GM12878 (cell line): ENCODE results near the gene ZNF177. TPM values are rescaled to one million over a fixed set of nuclear protein-coding genes. Genes with fewer than 3 reads are reported as not detected.

Source experiments
- ATAC-seq: fragments of 200-7000 bp; cut with Tn5 transposase; 3 replicates; pipeline ENCODE4 v1.9.1; 2020; ENCODE audit warnings: mild to moderate bottlenecking, moderate library complexity
- BruUV-seq: library from RNA; stranded (reverse); fragments of 400-500 nt; replicated peaks from 2 replicates; lab custom pipeline; 2021; lab: Mats Ljungman, UMichigan
- CTCF ChIA-PET: fragments of 300-600 bp; sonication (Branson Sonifier 250); formaldehyde crosslinking; extraction: SDS; loops from one replicate; lab custom pipeline; 2021; ENCODE audit warnings: inconsistent platforms; lab: Yijun Ruan, JAX
- POLR2A ChIA-PET: fragments of 350-600 bp; formaldehyde crosslinking; extraction: SDS; loops from one replicate; lab custom pipeline; 2021; ENCODE audit warnings: inconsistent platforms; lab: Charles Lee
- RAD21 ChIA-PET: fragments of 300-600 bp; sonication (Branson Sonifier 250); formaldehyde crosslinking; loops from one replicate; lab custom pipeline; 2023; ENCODE audit warnings: antibody characterized with exemption; ENCODE audit not compliant: unreplicated experiment; lab: Charles Lee
- SMC1A ChIA-PET: fragments of 300-600 bp; sonication (Branson Sonifier 250); formaldehyde crosslinking; loops from one replicate; lab custom pipeline; 2023; ENCODE audit not compliant: unreplicated experiment, uncharacterized antibody; lab: Charles Lee
- DNase-seq: peaks from one replicate; pipeline ENCODE4 v3.0.0-alpha.2; 2011; ENCODE audit warnings: low read depth, low spot score
- FAIRE-seq: peaks from 3 replicates; lab custom pipeline; 2011; peaks lifted over from hg19 to GRCh38; lab: Jason Lieb, UNC
- H2AFZ ChIP-seq: 2 replicates; pipeline ENCODE4 v1.6.0; 2011; ENCODE audit warnings: low read depth, low read length, control low read depth; ENCODE audit not compliant: control insufficient read depth
- H3K27ac ChIP-seq: 2 replicates; pipeline ENCODE4 v1.5.1; 2011; ENCODE audit warnings: control low read depth; ENCODE audit not compliant: control insufficient read depth, insufficient read depth
- H3K27me3 ChIP-seq, 2 experiments: replicated peaks in 1 of 2; 2 replicates each; pipeline versions ENCODE4 v1.6.0 to v1.6.1; 2011; ENCODE audit warnings: low read length in 1 of 2; ENCODE audit not compliant: control insufficient read depth in 2 of 2, insufficient read depth in 2 of 2
- H3K36me3 ChIP-seq, 2 experiments: 2 replicates each; pipeline ENCODE4 v1.5.1; 2011; ENCODE audit warnings: low read length in 1 of 2; ENCODE audit not compliant: control insufficient read depth in 2 of 2, insufficient read depth in 2 of 2
- H3K4me1 ChIP-seq: 2 replicates; pipeline ENCODE4 v1.6.1; 2011; ENCODE audit warnings: mild to moderate bottlenecking, low read length, moderate library complexity, mixed read lengths; ENCODE audit not compliant: control insufficient read depth, insufficient read depth
- H3K4me2 ChIP-seq: 2 replicates; pipeline ENCODE4 v1.6.0; 2011; ENCODE audit warnings: control low read depth; ENCODE audit not compliant: control insufficient read depth, insufficient read depth
- H3K4me3 ChIP-seq: fragments of 200-600 bp; sonication (generic); 2 replicates; pipeline ENCODE4 v1.5.1; 2016
- H3K79me2 ChIP-seq: 2 replicates; pipeline ENCODE4 v1.6.0; 2011; ENCODE audit warnings: low read length; ENCODE audit not compliant: control insufficient read depth, insufficient read depth
- H3K9ac ChIP-seq: 2 replicates; pipeline ENCODE4 v1.8.0; 2011; ENCODE audit warnings: low read length, control low read depth, mixed read lengths; ENCODE audit not compliant: control insufficient read depth, insufficient read depth
- H3K9me3 ChIP-seq: replicated peaks from 3 replicates; pipeline ENCODE4 v1.5.1; 2011; ENCODE audit warnings: mild to moderate bottlenecking, low read length; ENCODE audit not compliant: control insufficient read depth, insufficient read depth
- H4K20me1 ChIP-seq: 2 replicates; pipeline ENCODE4 v1.6.0; 2011; ENCODE audit not compliant: control insufficient read depth, insufficient read depth
- ASH2L ChIP-seq: fragments of 300-600, 200-600 bp; sonication (generic); IDR thresholded peaks from 2 replicates; pipeline ENCODE4 v1.6.1; 2017; ENCODE audit warnings: low read depth, mild to moderate bottlenecking, borderline replicate concordance
- CBX5 ChIP-seq: sonication (generic); IDR thresholded peaks from 2 replicates; pipeline ENCODE4 v1.6.1; 2016; ENCODE audit warnings: low read depth, moderate library complexity, mild to moderate bottlenecking, inconsistent platforms
- CREB1 ChIP-seq: IDR thresholded peaks from 2 replicates; pipeline ENCODE4 v1.6.1; 2012; ENCODE audit warnings: low read depth, mild to moderate bottlenecking, inconsistent platforms
- CUX1 ChIP-seq: IDR thresholded peaks from 2 replicates; pipeline ENCODE4 v1.6.1; 2012; ENCODE audit warnings: improper control_type of control experiment, low read depth, low read length; ENCODE audit not compliant: insufficient replicate concordance
- DPF2 ChIP-seq: fragments of 450-650 bp; IDR thresholded peaks from 2 replicates; pipeline ENCODE4 v1.6.1; 2017; ENCODE audit warnings: mild to moderate bottlenecking
- EED ChIP-seq: sonication (generic); IDR thresholded peaks from 2 replicates; pipeline ENCODE4 v1.6.1; 2016; ENCODE audit warnings: antibody characterized with exemption, low read depth
- EGR1 ChIP-seq, 2 experiments: IDR thresholded peaks; 1 replicate in 1 of 2; 2 replicates in 1 of 2; pipeline ENCODE4 v1.6.1; 2011 to 2012; ENCODE audit warnings: low read depth in 2 of 2, low read length in 2 of 2, borderline replicate concordance in 1 of 2, mild to moderate bottlenecking in 1 of 2, moderate library complexity in 1 of 2
- JUND ChIP-seq: IDR thresholded peaks from 2 replicates; pipeline ENCODE4 v1.6.1; 2012; ENCODE audit warnings: low read depth, mild to moderate bottlenecking, low read length, improper control_type of control experiment, moderate library complexity
- KLF5 ChIP-seq: fragments of 450-650 bp; IDR thresholded peaks from 2 replicates; pipeline ENCODE4 v1.6.1; 2014; ENCODE audit warnings: mild to moderate bottlenecking; ENCODE audit not compliant: partially characterized antibody
- PML ChIP-seq: IDR thresholded peaks from 2 replicates; pipeline ENCODE4 v1.6.1; 2012; ENCODE audit warnings: low read length, inconsistent platforms
- RAD21 ChIP-seq: IDR thresholded peaks from 2 replicates; pipeline ENCODE4 v1.6.1; 2011; ENCODE audit warnings: mild to moderate bottlenecking, low read depth, low read length, moderate library complexity; ENCODE audit not compliant: insufficient read depth
- STAT1 ChIP-seq: fragments of 450-650 bp; conservative IDR thresholded peaks from 2 replicates; pipeline ENCODE4 v1.6.1; 2014; ENCODE audit warnings: antibody characterized with exemption, mild to moderate bottlenecking
- ZNF274 ChIP-seq: IDR thresholded peaks from one replicate; pipeline ENCODE4 v1.8.0; 2011; ENCODE audit not compliant: insufficient read length, insufficient read depth
- ZSCAN29 ChIP-seq: fragments of 450-650 bp; IDR thresholded peaks from 2 replicates; pipeline ENCODE4 v1.6.1; 2017; ENCODE audit warnings: mild to moderate bottlenecking, moderate library complexity
- WGBS: methylation state at CpG from one replicate; pipeline ENCODE4 v1.1.6; 2016; ENCODE audit warnings: low lambda C conversion rate; ENCODE audit not compliant: insufficient replicate concordance, insufficient coverage; ENCODE audit errors: missing lambda C conversion rate; 5-methylcytosine and 5-hydroxymethylcytosine counted together
- in situ Hi-C: fragments of 300-500 bp; cut with MboI; formaldehyde crosslinking; loops from 9 replicates; pipeline ENCODE4 v1.14.3; 2018; ENCODE audit warnings: mixed read lengths
- intact Hi-C: fragments of 100-400 bp; cut with micrococcal nuclease; formaldehyde crosslinking; loops from one replicate; pipeline ENCODE4 v1.14.2; 2022; ENCODE audit not compliant: unreplicated experiment
- polyA plus RNA-seq, 11 experiments: library from polyadenylated mRNA; depleted of rRNA in 4 of 11; unstranded in 6 of 11; stranded (reverse) in 5 of 11; fragments of >200 nt; fragmentation: Nextera tagmentation in 4 of 11; fragmentation: Illumina TruSeq in 1 of 11; extraction: Ambion mirVana in 4 of 11; extraction: Trizol in 1 of 11; gene quantifications; 1 replicate in 1 of 11; 2 replicates in 10 of 11; pipeline versions ENCODE4 v1.2.1 to v1.2.3, GENCODE V29; 2011 to 2016; ENCODE audit warnings: inconsistent platforms in 2 of 11, missing spikeins in 2 of 11, low read depth in 1 of 11
- total RNA-seq, 4 experiments: library from RNA; depleted of rRNA in 3 of 4; stranded (reverse); fragments of >200 nt in 3 of 4; fragmentation: Illumina TruSeq in 1 of 4; extraction: Trizol in 1 of 4; gene quantifications; 2 replicates each; pipeline versions ENCODE4 v1.2.1 to v1.2.3, GENCODE V29; 2013 to 2021

ZNF177 gene
- total and polyA plus RNA-seq, 10 of the 15 experiments (the other 5 are each of a cell fraction or from before 2014, with no cell fraction given) = 0.05 to 0.98 (median 0.31) TPM; not detected in 1

- Histone ChIP-seq H3K9ac (no peak overlapping the region), H3K9me3 (peaks cover 23% of the 10 kb centered on the region), H3K4me3 (no peak overlapping the region), H4K20me1 (no peaks in the 10 kb centered on the region), H3K27me3 (no peaks in the 10 kb centered on the region), H3K4me1 (no peaks in the 10 kb centered on the region), H3K79me2 (no peaks in the 10 kb centered on the region), H3K36me3 (no peaks in the 10 kb centered on the region), H2AFZ (no peak overlapping the region), H3K27ac (no peak overlapping the region), H3K4me2 (no peak overlapping the region)
- TF ChIP-seq KLF5 (peak; percentile 79), CREB1 (no peak), ZNF274 (peak; percentile 91), ASH2L (no peak), CBX5 (peak; percentile 71; the same call in 1 of the 2 replicates)
- WGBS = 92% methylated on average over 6 of the region's 6 CpGs
- intact Hi-C loops (no loop called here), in situ Hi-C loops (no loop called here)
- ATAC-seq (no peak), DNase-seq (no peak), FAIRE-seq (no peak)
- RAD21 ChIA-PET = no interaction called here
- SMC1A ChIA-PET = no interaction called here
- no TSS peak for BruUV-seq
- POLR2A ChIA-PET = no interaction called here
- CTCF ChIA-PET = no interaction called here
Observed at GRCh38 chr19:9342610-9343304, 20.1 kb upstream of the ZNF177 start.

- no TSS peak for BruUV-seq
- RAD21 ChIA-PET = no interaction called here
- no peak for TF ChIP-seq STAT1
- no peak for TF ChIP-seq JUND
- TF ChIP-seq EGR1 (IDR thresholded peaks at IDR 0.05; ENCODE audit: borderline replicate concordance in 1 of 2, low read depth in 2 of 2, low read length in 2 of 2) = no peak
- TF ChIP-seq DPF2 = no peak
- TF ChIP-seq ZSCAN29 = no peak
- TF ChIP-seq PML = no peak
- no peak for TF ChIP-seq EED
- no peak for TF ChIP-seq CUX1
- no peak for TF ChIP-seq RAD21
Observed at GRCh38 chr19:9345005-9345404, 17.8 kb upstream of the ZNF177 start.

More at GRCh38 chr19:9345005-9345404, 17.8 kb upstream of the ZNF177 start:
- Histone ChIP-seq H3K4me2 (no peak overlapping the region), H3K9me3 (peaks cover 17% of the 10 kb centered on the region), H2AFZ (no peak overlapping the region), H3K4me1 (no peaks in the 10 kb centered on the region), H4K20me1 (no peaks in the 10 kb centered on the region), H3K27me3 (no peaks in the 10 kb centered on the region), H3K9ac (no peak overlapping the region), H3K27ac (no peak overlapping the region), H3K4me3 (no peak overlapping the region), H3K79me2 (no peaks in the 10 kb centered on the region), H3K36me3 (no peaks in the 10 kb centered on the region)
- ChIA-PET POLR2A (no interaction called here), SMC1A (no interaction called here), CTCF (no interaction called here)
- in situ Hi-C loops = no loop called here
- 87% methylated on average over 2 of the region's 2 CpGs for WGBS
- intact Hi-C loops = no loop called here
- DNase-seq (no peak), ATAC-seq (no peak), FAIRE-seq (no peak)
